Endothelial cell of umbilical vein (primary cell): ENCODE results near the gene SPOPL. TPM values are rescaled to one million over a fixed set of nuclear protein-coding genes. Genes with fewer than 3 reads are reported as not detected.

Experiments used
- BruUV-seq: library from RNA; stranded (reverse); fragments of 400-500 nt; replicated peaks from 2 replicates; lab custom pipeline; 2021; lab: Mats Ljungman, UMichigan
- CTCF ChIA-PET: fragments of 300-600, 350-600 bp; sonication (Branson Sonifier 250); formaldehyde crosslinking; loops from one replicate; lab custom pipeline; 2021; ENCODE audit warnings: antibody characterized with exemption, inconsistent platforms; lab: Charles Lee
- POLR2A ChIA-PET: fragments of 300-600, 350-600 bp; sonication (Branson Sonifier 250); formaldehyde crosslinking; loops from one replicate; lab custom pipeline; 2021; ENCODE audit warnings: antibody characterized with exemption, inconsistent platforms; lab: Charles Lee
- DNase-seq: peaks from one replicate; pipeline ENCODE4 v3.0.0-alpha.2; 2011; ENCODE audit warnings: low read depth, low spot score
- FAIRE-seq: peaks from 2 replicates; lab custom pipeline; 2011; peaks lifted over from hg19 to GRCh38; lab: Jason Lieb, UNC
- H2AFZ ChIP-seq: 2 replicates; pipeline ENCODE4 v1.6.0; 2012; ENCODE audit warnings: low read depth, low read length, control low read depth, inconsistent platforms
- H3K27ac ChIP-seq: 2 replicates; pipeline ENCODE4 v1.5.1; 2011; ENCODE audit warnings: low read depth, mild to moderate bottlenecking, control low read depth, low read length, moderate library complexity; ENCODE audit not compliant: insufficient read depth
- H3K27me3 ChIP-seq, 2 experiments: 2 replicates each; pipeline versions ENCODE4 v1.6.0 to v1.6.1; 2011; ENCODE audit warnings: low read length in 2 of 2, mixed read lengths in 1 of 2; ENCODE audit not compliant: control insufficient read depth in 2 of 2, insufficient read depth in 2 of 2
- H3K36me3 ChIP-seq, 2 experiments: 2 replicates in 1 of 2; 3 replicates in 1 of 2; pipeline ENCODE4 v1.5.1; 2011; ENCODE audit warnings: low read length in 2 of 2, mild to moderate bottlenecking in 1 of 2, moderate library complexity in 1 of 2; ENCODE audit not compliant: control insufficient read depth in 2 of 2, insufficient read depth in 2 of 2; ENCODE audit errors: extremely low read depth in 1 of 2
- H3K4me1 ChIP-seq: 3 replicates; pipeline ENCODE4 v1.5.1; 2011; ENCODE audit warnings: mild to moderate bottlenecking, low read length; ENCODE audit not compliant: control insufficient read depth, insufficient read depth; ENCODE audit errors: extremely low read depth
- H3K4me2 ChIP-seq: 2 replicates; pipeline ENCODE4 v1.6.1; 2011; ENCODE audit warnings: low read length, control low read depth, mixed read lengths; ENCODE audit not compliant: insufficient read depth
- H3K4me3 ChIP-seq, 3 experiments: fragments of 200-600 bp in 1 of 3; sonication (generic), shearing (Covaris generic) in 1 of 3; replicated peaks in 1 of 3; 2 replicates each; pipeline ENCODE4 v1.5.1; 2011 to 2016; ENCODE audit warnings: control low read depth in 3 of 3, low read length in 3 of 3, mild to moderate bottlenecking in 2 of 3, inconsistent platforms in 1 of 3, low read depth in 1 of 3, moderate library complexity in 1 of 3; ENCODE audit not compliant: insufficient read depth in 1 of 3
- H3K79me2 ChIP-seq: 2 replicates; pipeline ENCODE4 v1.6.0; 2012; ENCODE audit warnings: low read length, inconsistent platforms; ENCODE audit not compliant: control insufficient read depth, insufficient read depth
- H3K9ac ChIP-seq: replicated peaks from 2 replicates; pipeline ENCODE3; 2011; ENCODE audit warnings: low read length, control low read depth; ENCODE audit not compliant: insufficient read depth; ENCODE audit errors: extremely low read depth
- H3K9me1 ChIP-seq: replicated peaks from 3 replicates; pipeline ENCODE4 v1.6.0; 2011; ENCODE audit warnings: mild to moderate bottlenecking, low read length; ENCODE audit not compliant: control insufficient read depth, insufficient read depth; ENCODE audit errors: extremely low read depth
- H3K9me3 ChIP-seq: replicated peaks from 2 replicates; pipeline ENCODE4 v1.5.1; 2012; ENCODE audit warnings: low read length, inconsistent platforms; ENCODE audit not compliant: control insufficient read depth, insufficient read depth
- H4K20me1 ChIP-seq: replicated peaks from 2 replicates; pipeline ENCODE3; 2011; ENCODE audit warnings: mild to moderate bottlenecking, low read length; ENCODE audit not compliant: control insufficient read depth, insufficient read depth; ENCODE audit errors: extremely low read depth
- CTCF ChIP-seq, 2 donors: IDR thresholded peaks; 1 replicate in 1 of 2; 2 replicates in 1 of 2; pipeline ENCODE4 v1.5.1; 2011; ENCODE audit warnings: low read length in 2 of 2, mild to moderate bottlenecking in 2 of 2, moderate library complexity in 2 of 2, control low read depth in 1 of 2, inconsistent platforms in 1 of 2, low read depth in 1 of 2; ENCODE audit not compliant: insufficient read depth in 1 of 2; ENCODE audit errors: extremely low read depth in 1 of 2
- EZH2 ChIP-seq: IDR thresholded peaks from 2 replicates; pipeline ENCODE4 v1.6.1; 2012; ENCODE audit warnings: borderline replicate concordance, low read depth, mild to moderate bottlenecking, moderate library complexity, low read length, inconsistent platforms; ENCODE audit not compliant: severe bottlenecking
- FOS ChIP-seq: IDR thresholded peaks from 2 replicates; pipeline ENCODE4 v1.6.1; 2011; ENCODE audit warnings: mild to moderate bottlenecking, low read length, moderate library complexity, borderline replicate concordance; ENCODE audit not compliant: insufficient read depth
- GATA2 ChIP-seq: IDR thresholded peaks from 2 replicates; pipeline ENCODE4 v1.7.0; 2011; ENCODE audit warnings: low read depth, mild to moderate bottlenecking, moderate library complexity, mixed read lengths, low read length; ENCODE audit not compliant: insufficient read length, insufficient read depth
- JUN ChIP-seq: IDR thresholded peaks from 2 replicates; pipeline ENCODE4 v1.6.1; 2011; ENCODE audit warnings: borderline replicate concordance, low read depth; ENCODE audit not compliant: insufficient read length, insufficient read depth
- MYC ChIP-seq: IDR thresholded peaks from one replicate; pipeline ENCODE4 v1.6.1; 2011; ENCODE audit warnings: mild to moderate bottlenecking, low read depth, low read length
- POLR2A ChIP-seq: IDR thresholded peaks from 2 replicates; pipeline ENCODE4 v1.6.1; 2012; ENCODE audit warnings: low read depth, mild to moderate bottlenecking, control low read depth, low read length
- POLR2AphosphoS5 ChIP-seq: IDR thresholded peaks from 2 replicates; pipeline ENCODE4 v1.6.1; 2012; ENCODE audit warnings: low read depth, mild to moderate bottlenecking, control low read depth, low read length, moderate library complexity; ENCODE audit not compliant: insufficient read depth
- dilution Hi-C: fragments of 300-500 bp; cut with MboI; formaldehyde crosslinking; loops from one replicate; pipeline ENCODE4 v1.15.0; 2019; ENCODE audit warnings: low sequenced_read_pairs; ENCODE audit not compliant: extremely low pct_ligation_motif_present
- intact Hi-C: fragments of 100-400 bp; cut with micrococcal nuclease; formaldehyde crosslinking; loops from one replicate; pipeline ENCODE4 v1.10.0; 2022
- polyA plus RNA-seq, 4 experiments: library from polyadenylated mRNA; depleted of rRNA in 3 of 4; stranded (reverse) in 3 of 4; unstranded in 1 of 4; fragments of >200 nt; gene quantifications; 2 replicates each; pipeline versions ENCODE4 v1.2.1 to v1.2.3, GENCODE V29; 2011 to 2012; ENCODE audit warnings: missing spikeins in 1 of 4
- total RNA-seq: library from RNA; stranded (reverse); gene quantifications from 2 replicates; pipeline ENCODE4 v1.2.3, GENCODE V29; 2021
- TF ChIP-seq, protein P1 (sequence below): IDR thresholded peaks from 2 replicates; pipeline ENCODE4 v1.6.1; 2011; ENCODE audit not compliant: insufficient read depth, insufficient read length

The SPOPL gene
- total and polyA plus RNA-seq, 2 donors (not counting 3 experiments of a cell fraction or from before 2014, with no cell fraction given), result 3.1 to 17.4 TPM

- intact Hi-C loops, result no loop called here
- H3K4me1 ChIP-seq, result no peaks in the 10 kb centered on the region
- FAIRE-seq, result no peak
- no peaks in the 10 kb centered on the region for H3K36me3 ChIP-seq
- no peak overlapping the region for H3K4me2 ChIP-seq
- no peak overlapping the region for H3K9ac ChIP-seq
- BruUV-seq, result no TSS peak
- dilution Hi-C loops, result no loop called here
- TF ChIP-seq GATA2 (no peak), CTCF (IDR thresholded peaks at IDR 0.05; ENCODE audit: extremely low read depth in 1 of 2, insufficient read depth in 1 of 2, low read depth in 1 of 2, low read length in 2 of 2) (no peak), POLR2A (no peak)
- H3K79me2 ChIP-seq, result no peaks in the 10 kb centered on the region
- H2AFZ ChIP-seq, result no peak overlapping the region
- H3K27me3 ChIP-seq, result no peaks in the 10 kb centered on the region
- no peaks in the 10 kb centered on the region for H3K9me1 ChIP-seq
- CTCF ChIA-PET, result no interaction called here
- H4K20me1 ChIP-seq, result no peaks in the 10 kb centered on the region
- no peaks in the 10 kb centered on the region for H3K9me3 ChIP-seq
- no peak for DNase-seq
- no peak overlapping the region for H3K4me3 ChIP-seq
- POLR2A ChIA-PET, result no interaction called here
- no peak overlapping the region for H3K27ac ChIP-seq
Observed at GRCh38 chr2:138485019-138485418, 16.6 kb upstream of the SPOPL start.

DNA sequence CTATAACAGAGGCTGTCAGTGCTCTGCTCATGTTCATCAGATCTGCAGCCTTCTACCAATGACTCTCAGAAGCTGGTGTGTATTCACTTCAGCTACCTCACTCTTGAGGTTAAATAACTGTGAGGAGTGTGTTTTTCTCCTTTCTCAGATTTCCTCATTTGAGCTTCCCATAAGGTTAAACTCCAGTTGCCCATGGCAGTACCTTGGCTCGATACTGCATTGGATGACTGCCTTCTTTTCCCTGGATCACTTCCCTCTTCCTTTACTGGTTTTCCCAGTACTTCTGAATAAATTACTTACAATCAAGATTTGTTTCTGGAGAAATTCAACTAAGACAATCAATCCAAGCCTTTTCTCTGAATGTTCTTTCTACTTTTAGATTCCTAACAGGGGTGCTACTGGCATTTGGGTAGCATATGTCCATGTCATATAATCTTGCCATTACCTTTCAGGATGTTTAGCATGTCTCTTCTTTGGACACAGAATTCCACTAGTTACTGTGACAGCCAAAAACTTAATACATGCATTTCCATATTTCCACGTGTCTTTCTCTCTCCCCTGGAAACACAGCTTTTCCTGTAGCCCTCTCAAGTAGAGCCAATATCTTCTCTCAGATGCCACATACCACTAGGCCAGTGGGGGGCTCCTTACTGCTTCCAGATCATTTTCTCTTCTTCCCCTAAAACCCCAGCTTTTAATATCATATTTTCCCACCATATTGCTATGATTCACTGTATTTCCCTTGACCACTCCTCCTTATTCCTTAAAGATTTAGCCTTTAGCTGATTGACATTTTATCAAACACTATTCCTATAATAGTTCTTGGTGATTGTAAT, 15.0 kb upstream of the SPOPL start:
- FAIRE-seq, result no peak
- Histone ChIP-seq H3K36me3 (no peaks in the 10 kb centered on the region), H3K27me3 (no peaks in the 10 kb centered on the region), H3K79me2 (no peaks in the 10 kb centered on the region), H3K4me3 (no peak overlapping the region), H3K9me3 (no peaks in the 10 kb centered on the region), H3K9ac (no peak overlapping the region), H3K27ac (no peak overlapping the region), H2AFZ (no peak overlapping the region), H3K4me1 (no peaks in the 10 kb centered on the region), H3K4me2 (no peak overlapping the region), H3K9me1 (no peaks in the 10 kb centered on the region), H4K20me1 (no peaks in the 10 kb centered on the region)
- intact Hi-C loops (no loop called here), dilution Hi-C loops (no loop called here)
- ChIA-PET CTCF (interaction anchor here (1.0 to 1.4 kb wide), 4 partner anchors 11 to 301 kb away, joined by 4 to 7 read pairs (median 4); no protein-coding TSS in a partner anchor), POLR2A (no interaction called here)
- no peak for DNase-seq
- BruUV-seq, result no TSS peak
- TF ChIP-seq POLR2AphosphoS5, result no peak
- no peak for TF ChIP-seq GATA2
- no peak for TF ChIP-seq JUN
- no peak for TF ChIP-seq EZH2
- TF ChIP-seq FOS, result no peak
- TF ChIP-seq POLR2A, result no peak
- TF ChIP-seq CTCF (IDR thresholded peaks at IDR 0.05; ENCODE audit: extremely low read depth in 1 of 2, insufficient read depth in 1 of 2, low read depth in 1 of 2, low read length in 2 of 2), result no peak
- TF ChIP-seq, protein P1, sequence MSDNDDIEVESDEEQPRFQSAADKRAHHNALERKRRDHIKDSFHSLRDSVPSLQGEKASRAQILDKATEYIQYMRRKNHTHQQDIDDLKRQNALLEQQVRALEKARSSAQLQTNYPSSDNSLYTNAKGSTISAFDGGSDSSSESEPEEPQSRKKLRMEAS, result no peak
- TF ChIP-seq MYC, result no peak
